ENCODE data around the gene AFF4. TPM values are rescaled to one million over a fixed set of nuclear protein-coding genes. Genes with fewer than 3 reads are reported as not detected.
"Not testable (repeated sequence)": the region's sequence is repeated elsewhere in the genome, so short reads cannot be mapped to it uniquely, and the experiment has no call there.

The AFF4 gene
- total RNA-seq, 1 experiment from 2014 or later: 58.1 TPM

DNA sequence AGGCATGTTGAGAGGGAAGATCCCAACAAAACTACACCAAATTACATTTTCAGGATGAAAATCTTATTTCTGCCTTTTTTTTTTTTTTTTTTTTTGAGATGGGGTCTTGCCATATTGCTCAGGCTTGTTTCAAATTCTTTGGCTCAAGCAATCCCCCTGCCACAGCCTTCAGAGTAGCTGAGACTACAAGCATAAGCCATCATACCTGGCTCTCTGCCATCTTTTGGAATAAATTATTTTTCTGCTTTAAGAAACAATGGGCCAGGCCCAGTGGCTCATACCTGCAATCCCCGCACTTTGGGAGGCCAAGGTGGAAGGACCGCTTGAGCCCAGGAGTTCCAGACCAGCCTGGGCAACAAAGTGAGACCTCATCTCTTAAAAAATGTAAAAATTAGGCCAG, 14.3 kb downstream of the AFF4 start (continued):
- TF ChIP-seq, protein P1, sequence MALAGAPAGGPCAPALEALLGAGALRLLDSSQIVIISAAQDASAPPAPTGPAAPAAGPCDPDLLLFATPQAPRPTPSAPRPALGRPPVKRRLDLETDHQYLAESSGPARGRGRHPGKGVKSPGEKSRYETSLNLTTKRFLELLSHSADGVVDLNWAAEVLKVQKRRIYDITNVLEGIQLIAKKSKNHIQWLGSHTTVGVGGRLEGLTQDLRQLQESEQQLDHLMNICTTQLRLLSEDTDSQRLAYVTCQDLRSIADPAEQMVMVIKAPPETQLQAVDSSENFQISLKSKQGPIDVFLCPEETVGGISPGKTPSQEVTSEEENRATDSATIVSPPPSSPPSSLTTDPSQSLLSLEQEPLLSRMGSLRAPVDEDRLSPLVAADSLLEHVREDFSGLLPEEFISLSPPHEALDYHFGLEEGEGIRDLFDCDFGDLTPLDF (CRISPR knock-in tag; IDR thresholded peaks at IDR 0.05): no peak

DNA sequence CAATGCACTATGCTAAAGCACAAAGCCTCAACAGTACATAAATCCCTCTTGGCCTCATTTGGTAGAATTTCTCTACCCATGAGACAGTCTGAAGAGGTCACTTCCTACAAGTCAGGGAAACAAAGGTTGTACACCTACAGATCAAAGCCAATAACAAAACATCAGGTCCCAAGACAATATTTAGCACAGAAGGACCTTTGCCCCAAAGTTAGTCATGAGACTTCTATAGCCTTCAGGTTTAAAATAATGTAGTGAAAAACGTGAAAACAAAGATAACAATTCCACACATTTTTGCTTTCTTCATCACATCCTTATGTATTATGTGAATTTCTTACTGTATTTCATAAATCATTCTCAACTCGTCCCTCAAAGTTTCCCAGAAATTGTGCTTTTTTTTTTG, 15.8 kb downstream of the AFF4 start:
- Mint-ChIP-seq H3K27me3 (ENCODE audit: low read depth) (no peaks in the 10 kb centered on the region), H3K9me3 (no peaks in the 10 kb centered on the region), H3K4me3 (no peak overlapping the region), H3K27ac (no peak overlapping the region; the same call in 1 of the 2 replicates), H3K36me3 (peaks cover 5% of the 10 kb centered on the region), H3K4me1 (peaks cover 4% of the 10 kb centered on the region)
- TF ChIP-seq, protein P2, sequence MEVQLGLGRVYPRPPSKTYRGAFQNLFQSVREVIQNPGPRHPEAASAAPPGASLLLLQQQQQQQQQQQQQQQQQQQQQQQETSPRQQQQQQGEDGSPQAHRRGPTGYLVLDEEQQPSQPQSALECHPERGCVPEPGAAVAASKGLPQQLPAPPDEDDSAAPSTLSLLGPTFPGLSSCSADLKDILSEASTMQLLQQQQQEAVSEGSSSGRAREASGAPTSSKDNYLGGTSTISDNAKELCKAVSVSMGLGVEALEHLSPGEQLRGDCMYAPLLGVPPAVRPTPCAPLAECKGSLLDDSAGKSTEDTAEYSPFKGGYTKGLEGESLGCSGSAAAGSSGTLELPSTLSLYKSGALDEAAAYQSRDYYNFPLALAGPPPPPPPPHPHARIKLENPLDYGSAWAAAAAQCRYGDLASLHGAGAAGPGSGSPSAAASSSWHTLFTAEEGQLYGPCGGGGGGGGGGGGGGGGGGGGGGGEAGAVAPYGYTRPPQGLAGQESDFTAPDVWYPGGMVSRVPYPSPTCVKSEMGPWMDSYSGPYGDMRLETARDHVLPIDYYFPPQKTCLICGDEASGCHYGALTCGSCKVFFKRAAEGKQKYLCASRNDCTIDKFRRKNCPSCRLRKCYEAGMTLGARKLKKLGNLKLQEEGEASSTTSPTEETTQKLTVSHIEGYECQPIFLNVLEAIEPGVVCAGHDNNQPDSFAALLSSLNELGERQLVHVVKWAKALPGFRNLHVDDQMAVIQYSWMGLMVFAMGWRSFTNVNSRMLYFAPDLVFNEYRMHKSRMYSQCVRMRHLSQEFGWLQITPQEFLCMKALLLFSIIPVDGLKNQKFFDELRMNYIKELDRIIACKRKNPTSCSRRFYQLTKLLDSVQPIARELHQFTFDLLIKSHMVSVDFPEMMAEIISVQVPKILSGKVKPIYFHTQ (CRISPR knock-in tag; IDR thresholded peaks at IDR 0.05): no peak
- no peak for TF ChIP-seq SMAD4 (CRISPR knock-in tag; IDR thresholded peaks at IDR 0.05)
- TF ChIP-seq, protein P3, sequence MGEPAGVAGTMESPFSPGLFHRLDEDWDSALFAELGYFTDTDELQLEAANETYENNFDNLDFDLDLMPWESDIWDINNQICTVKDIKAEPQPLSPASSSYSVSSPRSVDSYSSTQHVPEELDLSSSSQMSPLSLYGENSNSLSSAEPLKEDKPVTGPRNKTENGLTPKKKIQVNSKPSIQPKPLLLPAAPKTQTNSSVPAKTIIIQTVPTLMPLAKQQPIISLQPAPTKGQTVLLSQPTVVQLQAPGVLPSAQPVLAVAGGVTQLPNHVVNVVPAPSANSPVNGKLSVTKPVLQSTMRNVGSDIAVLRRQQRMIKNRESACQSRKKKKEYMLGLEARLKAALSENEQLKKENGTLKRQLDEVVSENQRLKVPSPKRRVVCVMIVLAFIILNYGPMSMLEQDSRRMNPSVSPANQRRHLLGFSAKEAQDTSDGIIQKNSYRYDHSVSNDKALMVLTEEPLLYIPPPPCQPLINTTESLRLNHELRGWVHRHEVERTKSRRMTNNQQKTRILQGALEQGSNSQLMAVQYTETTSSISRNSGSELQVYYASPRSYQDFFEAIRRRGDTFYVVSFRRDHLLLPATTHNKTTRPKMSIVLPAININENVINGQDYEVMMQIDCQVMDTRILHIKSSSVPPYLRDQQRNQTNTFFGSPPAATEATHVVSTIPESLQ (CRISPR knock-in tag; IDR thresholded peaks at IDR 0.05): no peak
- no peak for TF ChIP-seq NFYB (CRISPR knock-in tag; conservative IDR thresholded peaks at IDR 0.05; ENCODE audit: low read depth)
- no peak for TF ChIP-seq ETV6 (CRISPR knock-in tag; IDR thresholded peaks at IDR 0.05)
- TF ChIP-seq GRHL2 (CRISPR knock-in tag; IDR thresholded peaks at IDR 0.05; ENCODE audit: insufficient replicate concordance, severe bottlenecking): no peak
- TF ChIP-seq ZBTB21 (CRISPR knock-in tag; IDR thresholded peaks at IDR 0.05; ENCODE audit: borderline replicate concordance): no peak
- TF ChIP-seq FOXP1 (CRISPR knock-in tag; IDR thresholded peaks at IDR 0.05; ENCODE audit: borderline replicate concordance): no peak
- no peak for TF ChIP-seq NR1H2 (CRISPR knock-in tag; IDR thresholded peaks at IDR 0.05)
- no peak for TF ChIP-seq FOXK1 (CRISPR knock-in tag; IDR thresholded peaks at IDR 0.05)
- TF ChIP-seq, protein P4, sequence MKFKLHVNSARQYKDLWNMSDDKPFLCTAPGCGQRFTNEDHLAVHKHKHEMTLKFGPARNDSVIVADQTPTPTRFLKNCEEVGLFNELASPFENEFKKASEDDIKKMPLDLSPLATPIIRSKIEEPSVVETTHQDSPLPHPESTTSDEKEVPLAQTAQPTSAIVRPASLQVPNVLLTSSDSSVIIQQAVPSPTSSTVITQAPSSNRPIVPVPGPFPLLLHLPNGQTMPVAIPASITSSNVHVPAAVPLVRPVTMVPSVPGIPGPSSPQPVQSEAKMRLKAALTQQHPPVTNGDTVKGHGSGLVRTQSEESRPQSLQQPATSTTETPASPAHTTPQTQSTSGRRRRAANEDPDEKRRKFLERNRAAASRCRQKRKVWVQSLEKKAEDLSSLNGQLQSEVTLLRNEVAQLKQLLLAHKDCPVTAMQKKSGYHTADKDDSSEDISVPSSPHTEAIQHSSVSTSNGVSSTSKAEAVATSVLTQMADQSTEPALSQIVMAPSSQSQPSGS (CRISPR knock-in tag; IDR thresholded peaks at IDR 0.05; ENCODE audit: borderline replicate concordance, low read depth): no peak
- no peak for TF ChIP-seq TEAD1 (CRISPR knock-in tag; IDR thresholded peaks at IDR 0.05)
- ChIA-PET CTCF (no interaction called here), POLR2A (no interaction called here)
- DNase-seq (ENCODE audit: low spot score) (no peak), ATAC-seq (no peak)

DNA sequence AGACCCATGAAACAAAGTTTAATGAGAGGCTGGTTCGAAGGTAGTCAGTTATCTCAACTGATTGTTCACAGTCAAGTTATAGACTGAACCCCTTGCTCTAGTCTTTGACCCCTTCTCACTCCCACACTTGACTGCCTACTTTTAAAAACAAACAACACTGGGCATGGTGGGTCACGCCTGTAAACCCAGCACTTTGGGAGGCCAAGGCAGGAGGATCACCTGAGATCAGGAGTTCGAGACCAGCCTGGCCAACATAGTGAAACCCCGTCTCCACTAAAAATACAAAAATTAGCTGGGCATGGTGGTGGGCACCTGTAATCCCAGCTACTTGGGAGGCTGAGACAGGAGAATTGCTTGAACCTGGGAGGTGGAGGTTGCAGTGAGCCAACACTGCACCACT, 18.1 kb downstream of the AFF4 start:
- ATAC-seq; POLR2A ChIA-PET; H3K36me3 Mint-ChIP-seq; H3K4me3 Mint-ChIP-seq; H3K4me1 Mint-ChIP-seq; DNase-seq (ENCODE audit: low spot score); H3K9me3 Mint-ChIP-seq; H3K27me3 Mint-ChIP-seq (ENCODE audit: low read depth); CTCF ChIA-PET; H3K27ac Mint-ChIP-seq: not testable (repeated sequence)
